H1 (cell line): ENCODE results near the gene SIK3.

ENCODE experiments used
- BACH1 ChIP-seq: IDR thresholded peaks from 2 replicates; pipeline ENCODE4 v1.6.1; 2012; ENCODE audit warnings: low read length, improper control_type of control experiment
- CHD2 ChIP-seq: IDR thresholded peaks from 2 replicates; pipeline ENCODE4 v1.6.1; 2012; ENCODE audit warnings: low read length, improper control_type of control experiment
- GTF2F1 ChIP-seq: IDR thresholded peaks from 2 replicates; pipeline ENCODE4 v1.6.1; 2012; ENCODE audit warnings: low read depth, low read length, improper control_type of control experiment, borderline replicate concordance
- HDAC2 ChIP-seq, 2 experiments: fragments of 300-600 bp in 1 of 2; sonication (generic) in 1 of 2; IDR thresholded peaks; 2 replicates each; pipeline ENCODE4 v1.6.1; 2011 to 2012; ENCODE audit warnings: low read depth in 2 of 2, low read length in 2 of 2, mild to moderate bottlenecking in 2 of 2, moderate library complexity in 2 of 2, borderline replicate concordance in 1 of 2, inconsistent platforms in 1 of 2
- POLR2A ChIP-seq, 2 experiments: IDR thresholded peaks; 1 replicate in 1 of 2; 2 replicates in 1 of 2; pipeline ENCODE4 v1.6.1; 2011; ENCODE audit warnings: low read depth in 2 of 2, low read length in 2 of 2, mild to moderate bottlenecking in 2 of 2; ENCODE audit errors: control extremely low read depth in 1 of 2
- RAD21 ChIP-seq, 2 experiments: IDR thresholded peaks in 1 of 2; conservative IDR thresholded peaks in 1 of 2; 2 replicates each; pipeline ENCODE4 v1.6.1; 2011; ENCODE audit warnings: low read depth in 2 of 2, low read length in 2 of 2, improper control_type of control experiment in 1 of 2, inconsistent platforms in 1 of 2, mild to moderate bottlenecking in 1 of 2, moderate library complexity in 1 of 2
- RXRA ChIP-seq: IDR thresholded peaks from 2 replicates; pipeline ENCODE4 v1.6.1; 2011; ENCODE audit warnings: low read depth, mild to moderate bottlenecking, low read length, moderate library complexity; ENCODE audit not compliant: insufficient read depth
- TAF1 ChIP-seq: IDR thresholded peaks from 2 replicates; pipeline ENCODE4 v1.6.1; 2011; ENCODE audit warnings: mild to moderate bottlenecking, low read depth, low read length
- TF ChIP-seq, protein P1 (sequence below), 3 experiments: IDR thresholded peaks; 1 replicate in 2 of 3; 2 replicates in 1 of 3; pipeline versions ENCODE4 v1.5.1 to v1.6.1; 2011; ENCODE audit warnings: low read length in 3 of 3, mild to moderate bottlenecking in 3 of 3, inconsistent platforms in 2 of 3, low read depth in 1 of 3, moderate library complexity in 1 of 3; ENCODE audit not compliant: insufficient read depth in 1 of 3; ENCODE audit errors: control extremely low read depth in 1 of 3

GRCh38 chr11:117058761-117059261 is 39.4 kb downstream of the SIK3 start:
- no peak for TF ChIP-seq CHD2
- no peak for TF ChIP-seq GTF2F1
- TF ChIP-seq, protein P1, sequence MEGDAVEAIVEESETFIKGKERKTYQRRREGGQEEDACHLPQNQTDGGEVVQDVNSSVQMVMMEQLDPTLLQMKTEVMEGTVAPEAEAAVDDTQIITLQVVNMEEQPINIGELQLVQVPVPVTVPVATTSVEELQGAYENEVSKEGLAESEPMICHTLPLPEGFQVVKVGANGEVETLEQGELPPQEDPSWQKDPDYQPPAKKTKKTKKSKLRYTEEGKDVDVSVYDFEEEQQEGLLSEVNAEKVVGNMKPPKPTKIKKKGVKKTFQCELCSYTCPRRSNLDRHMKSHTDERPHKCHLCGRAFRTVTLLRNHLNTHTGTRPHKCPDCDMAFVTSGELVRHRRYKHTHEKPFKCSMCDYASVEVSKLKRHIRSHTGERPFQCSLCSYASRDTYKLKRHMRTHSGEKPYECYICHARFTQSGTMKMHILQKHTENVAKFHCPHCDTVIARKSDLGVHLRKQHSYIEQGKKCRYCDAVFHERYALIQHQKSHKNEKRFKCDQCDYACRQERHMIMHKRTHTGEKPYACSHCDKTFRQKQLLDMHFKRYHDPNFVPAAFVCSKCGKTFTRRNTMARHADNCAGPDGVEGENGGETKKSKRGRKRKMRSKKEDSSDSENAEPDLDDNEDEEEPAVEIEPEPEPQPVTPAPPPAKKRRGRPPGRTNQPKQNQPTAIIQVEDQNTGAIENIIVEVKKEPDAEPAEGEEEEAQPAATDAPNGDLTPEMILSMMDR (IDR thresholded peaks at IDR 0.05; ENCODE audit: control extremely low read depth in 1 of 3, insufficient read depth in 1 of 3, low read depth in 1 of 3, low read length in 3 of 3), result no peak
- TF ChIP-seq TAF1, result no peak
- no peak for TF ChIP-seq HDAC2 (IDR thresholded peaks at IDR 0.05; ENCODE audit: borderline replicate concordance in 1 of 2, low read depth in 2 of 2, low read length in 2 of 2)
- TF ChIP-seq POLR2A (IDR thresholded peaks at IDR 0.05; ENCODE audit: control extremely low read depth in 1 of 2, low read depth in 2 of 2, low read length in 2 of 2), result no peak
- TF ChIP-seq RAD21 (IDR thresholded peaks at IDR 0.05 in 1 of 2, conservative IDR thresholded peaks at IDR 0.05 in 1 of 2; ENCODE audit: low read depth in 2 of 2, low read length in 2 of 2), result no peak
- no peak for TF ChIP-seq BACH1
- no peak for TF ChIP-seq RXRA
